ENCODE data around the gene ESYT2. TPM values are rescaled to one million over a fixed set of nuclear protein-coding genes. Genes with fewer than 3 reads are reported as not detected.

The ESYT2 gene
- total RNA-seq, 1 donor from 2014 or later, result 60.9 TPM

DNA sequence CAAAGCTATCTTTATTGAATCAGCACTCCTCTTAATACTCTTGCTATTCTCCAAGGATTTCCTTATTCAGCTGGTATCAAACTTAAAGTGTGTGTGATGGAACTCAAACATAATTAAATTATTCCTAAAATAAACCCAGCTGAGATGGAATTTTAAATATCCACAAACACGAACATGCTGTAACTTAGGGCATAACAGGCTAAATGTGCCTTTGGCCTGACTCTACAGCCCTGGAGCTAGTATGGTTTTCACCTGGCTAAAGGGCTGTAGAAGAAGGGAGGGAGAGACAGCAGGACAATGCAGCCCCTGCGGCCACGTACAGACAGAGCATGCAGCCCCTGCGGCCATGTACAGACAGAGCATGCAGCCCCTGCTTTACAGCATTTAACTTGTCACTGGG is 34.0 kb downstream of the ESYT2 start:
- H3K27me3 ChIP-seq (ENCODE audit: insufficient read depth, low read length), result no peaks in the 10 kb centered on the region
- Mint-ChIP-seq H3K9me3 (ENCODE audit: unreplicated experiment) (no peaks in the 10 kb centered on the region), H3K27ac (ENCODE audit: unreplicated experiment) (no peak overlapping the region), H3K27me3 (ENCODE audit: low read depth, unreplicated experiment) (no peaks in the 10 kb centered on the region), H3K36me3 (ENCODE audit: low read depth, unreplicated experiment) (peaks cover 28% of the 10 kb centered on the region), H3K4me1 (ENCODE audit: low read depth, unreplicated experiment) (no peaks in the 10 kb centered on the region), H3K4me3 (ENCODE audit: unreplicated experiment) (no peak overlapping the region)
- H3K27ac ChIP-seq (ENCODE audit: low read depth, low read length), result no peak overlapping the region
- H3K4me3 ChIP-seq (ENCODE audit: insufficient read depth, low read depth, low read length), result no peak overlapping the region
- FAIRE-seq (no peak), DNase-seq (ENCODE audit: low read depth) (no peak)
- H3K36me3 ChIP-seq (ENCODE audit: insufficient read depth, low read length), result peaks cover 25% of the 10 kb centered on the region
- no peak overlapping the region for H3K4me2 ChIP-seq (ENCODE audit: low read length)
- H2AFZ ChIP-seq (ENCODE audit: low read depth, low read length), result no peak overlapping the region
- H4K20me1 ChIP-seq (ENCODE audit: insufficient read depth, low read length), result peaks cover 11% of the 10 kb centered on the region
- TF ChIP-seq, protein P1, sequence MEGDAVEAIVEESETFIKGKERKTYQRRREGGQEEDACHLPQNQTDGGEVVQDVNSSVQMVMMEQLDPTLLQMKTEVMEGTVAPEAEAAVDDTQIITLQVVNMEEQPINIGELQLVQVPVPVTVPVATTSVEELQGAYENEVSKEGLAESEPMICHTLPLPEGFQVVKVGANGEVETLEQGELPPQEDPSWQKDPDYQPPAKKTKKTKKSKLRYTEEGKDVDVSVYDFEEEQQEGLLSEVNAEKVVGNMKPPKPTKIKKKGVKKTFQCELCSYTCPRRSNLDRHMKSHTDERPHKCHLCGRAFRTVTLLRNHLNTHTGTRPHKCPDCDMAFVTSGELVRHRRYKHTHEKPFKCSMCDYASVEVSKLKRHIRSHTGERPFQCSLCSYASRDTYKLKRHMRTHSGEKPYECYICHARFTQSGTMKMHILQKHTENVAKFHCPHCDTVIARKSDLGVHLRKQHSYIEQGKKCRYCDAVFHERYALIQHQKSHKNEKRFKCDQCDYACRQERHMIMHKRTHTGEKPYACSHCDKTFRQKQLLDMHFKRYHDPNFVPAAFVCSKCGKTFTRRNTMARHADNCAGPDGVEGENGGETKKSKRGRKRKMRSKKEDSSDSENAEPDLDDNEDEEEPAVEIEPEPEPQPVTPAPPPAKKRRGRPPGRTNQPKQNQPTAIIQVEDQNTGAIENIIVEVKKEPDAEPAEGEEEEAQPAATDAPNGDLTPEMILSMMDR (IDR thresholded peaks at IDR 0.05; ENCODE audit: insufficient read depth, low read depth, low read length), result no peak
- no peak for TF ChIP-seq EZH2 (IDR thresholded peaks at IDR 0.05; ENCODE audit: insufficient read depth, low read length)
- no peaks in the 10 kb centered on the region for H3K9me3 ChIP-seq (ENCODE audit: insufficient read depth, low read depth, low read length)
- no peaks in the 10 kb centered on the region for H3K4me1 ChIP-seq (ENCODE audit: insufficient read depth, low read length)
- H3K79me2 ChIP-seq (ENCODE audit: insufficient read depth, low read length), result peaks cover 22% of the 10 kb centered on the region
- H3K9ac ChIP-seq (ENCODE audit: low read length), result no peak overlapping the region

DNA sequence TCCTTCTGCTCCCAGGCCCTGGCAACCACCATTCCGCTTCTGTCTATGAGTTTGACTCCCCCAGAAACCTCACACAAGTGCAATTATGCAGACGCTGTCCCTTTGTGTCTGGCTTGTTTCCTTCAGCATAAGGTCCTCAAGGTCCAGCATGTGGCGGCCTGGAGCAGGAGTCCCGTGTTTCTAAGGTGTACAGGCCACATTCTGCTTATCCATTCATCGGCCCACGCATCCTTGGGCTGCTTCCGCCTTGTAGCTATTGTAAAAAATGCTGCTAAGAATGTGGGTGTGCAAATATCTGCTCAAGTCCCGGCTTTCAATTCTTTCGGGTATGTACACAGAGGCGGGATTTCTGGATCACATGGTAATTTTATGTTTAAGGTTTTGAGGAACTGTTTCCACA is 38.2 kb downstream of the ESYT2 start:
- FAIRE-seq, result no peak
- no peaks in the 10 kb centered on the region for H3K9me3 ChIP-seq (ENCODE audit: insufficient read depth, low read depth, low read length)
- Mint-ChIP-seq H3K27ac (ENCODE audit: unreplicated experiment) (no peak overlapping the region), H3K36me3 (ENCODE audit: low read depth, unreplicated experiment) (peaks cover 27% of the 10 kb centered on the region), H3K4me3 (ENCODE audit: unreplicated experiment) (no peak overlapping the region), H3K9me3 (ENCODE audit: unreplicated experiment) (no peaks in the 10 kb centered on the region), H3K4me1 (ENCODE audit: low read depth, unreplicated experiment) (no peaks in the 10 kb centered on the region), H3K27me3 (ENCODE audit: low read depth, unreplicated experiment) (no peaks in the 10 kb centered on the region)
- H3K9ac ChIP-seq (ENCODE audit: low read length), result no peak overlapping the region
- DNase-seq (ENCODE audit: low read depth), result no peak
- H3K27ac ChIP-seq (ENCODE audit: low read depth, low read length), result no peak overlapping the region
- no peaks in the 10 kb centered on the region for H3K4me1 ChIP-seq (ENCODE audit: insufficient read depth, low read length)
- peaks cover 8% of the 10 kb centered on the region for H3K79me2 ChIP-seq (ENCODE audit: insufficient read depth, low read length)
- peaks cover 10% of the 10 kb centered on the region for H4K20me1 ChIP-seq (ENCODE audit: insufficient read depth, low read length)
- H2AFZ ChIP-seq (ENCODE audit: low read depth, low read length), result no peak overlapping the region
- peaks cover 34% of the 10 kb centered on the region for H3K36me3 ChIP-seq (ENCODE audit: insufficient read depth, low read length)
- no peak overlapping the region for H3K4me2 ChIP-seq (ENCODE audit: low read length)
- H3K4me3 ChIP-seq (ENCODE audit: insufficient read depth, low read depth, low read length), result no peak overlapping the region
- H3K27me3 ChIP-seq (ENCODE audit: insufficient read depth, low read length), result no peaks in the 10 kb centered on the region
- no peak for TF ChIP-seq EZH2 (IDR thresholded peaks at IDR 0.05; ENCODE audit: insufficient read depth, low read length)
- TF ChIP-seq, protein P1 (IDR thresholded peaks at IDR 0.05; ENCODE audit: insufficient read depth, low read depth, low read length), result no peak

- Histone ChIP-seq H4K20me1 (ENCODE audit: insufficient read depth, low read length) (peaks cover 10% of the 10 kb centered on the region), H3K36me3 (ENCODE audit: insufficient read depth, low read length) (peaks cover 28% of the 10 kb centered on the region), H3K27me3 (ENCODE audit: insufficient read depth, low read length) (no peaks in the 10 kb centered on the region), H3K27ac (ENCODE audit: low read depth, low read length) (no peak overlapping the region), H3K4me3 (ENCODE audit: insufficient read depth, low read depth, low read length) (no peak overlapping the region), H3K9ac (ENCODE audit: low read length) (no peak overlapping the region), H2AFZ (ENCODE audit: low read depth, low read length) (no peak overlapping the region), H3K79me2 (ENCODE audit: insufficient read depth, low read length) (peaks cover 2% of the 10 kb centered on the region), H3K4me2 (ENCODE audit: low read length) (no peak overlapping the region), H3K4me1 (ENCODE audit: insufficient read depth, low read length) (no peaks in the 10 kb centered on the region), H3K9me3 (ENCODE audit: insufficient read depth, low read depth, low read length) (no peaks in the 10 kb centered on the region)
- DNase-seq (ENCODE audit: low read depth) (no peak), FAIRE-seq (no peak)
- H3K4me1 Mint-ChIP-seq (ENCODE audit: low read depth, unreplicated experiment), result no peaks in the 10 kb centered on the region
- H3K4me3 Mint-ChIP-seq (ENCODE audit: unreplicated experiment), result no peak overlapping the region
- no peak overlapping the region for H3K27ac Mint-ChIP-seq (ENCODE audit: unreplicated experiment)
- no peaks in the 10 kb centered on the region for H3K27me3 Mint-ChIP-seq (ENCODE audit: low read depth, unreplicated experiment)
- TF ChIP-seq EZH2 (IDR thresholded peaks at IDR 0.05; ENCODE audit: insufficient read depth, low read length), result no peak
- TF ChIP-seq, protein P1 (IDR thresholded peaks at IDR 0.05; ENCODE audit: insufficient read depth, low read depth, low read length), result no peak
- H3K9me3 Mint-ChIP-seq (ENCODE audit: unreplicated experiment), result no peaks in the 10 kb centered on the region
- peaks cover 22% of the 10 kb centered on the region for H3K36me3 Mint-ChIP-seq (ENCODE audit: low read depth, unreplicated experiment)
Measured at GRCh38 chr7:158789842-158790241, 39.5 kb downstream of the ESYT2 start.

Measured in astrocyte (in vitro differentiated cells and primary cell).